ENCODE data around the gene MESP2. TPM values are rescaled to one million over a fixed set of nuclear protein-coding genes. Genes with fewer than 3 reads are reported as not detected.

Gene MESP2
- total RNA-seq, 1 donor from 2014 or later: not detected

GRCh38 chr15:89792106-89792805, 16.1 kb downstream of the MESP2 start:
- TF ChIP-seq CTCF (conservative IDR thresholded peaks at IDR 0.05): no peak
- Mint-ChIP-seq H3K36me3 (no peaks in the 10 kb centered on the region), H3K27ac (no peak overlapping the region), H3K4me3 (no peak overlapping the region), H3K27me3 (peaks cover 6% of the 10 kb centered on the region), H3K9me3 (peaks cover 6% of the 10 kb centered on the region), H3K4me1 (ENCODE audit: unreplicated experiment) (no peaks in the 10 kb centered on the region)
- DNase-seq (ENCODE audit: extremely low spot score, unreplicated experiment): no peak

GRCh38 chr15:89794627-89795241, 18.6 kb downstream of the MESP2 start:
- H3K4me3 Mint-ChIP-seq: no peak overlapping the region
- H3K36me3 Mint-ChIP-seq: no peaks in the 10 kb centered on the region
- H3K27ac Mint-ChIP-seq: no peak overlapping the region
- H3K27me3 Mint-ChIP-seq: peaks cover 6% of the 10 kb centered on the region
- H3K9me3 Mint-ChIP-seq: no peaks in the 10 kb centered on the region
- H3K4me1 Mint-ChIP-seq (ENCODE audit: unreplicated experiment): peaks cover under 1% of the 10 kb centered on the region
- no peak for TF ChIP-seq CTCF (conservative IDR thresholded peaks at IDR 0.05)
- no peak for DNase-seq (ENCODE audit: extremely low spot score, unreplicated experiment)

GRCh38 chr15:89795996-89796395, 19.9 kb downstream of the MESP2 start:
- no peak overlapping the region for H3K4me3 Mint-ChIP-seq
- peaks cover 6% of the 10 kb centered on the region for H3K4me1 Mint-ChIP-seq (ENCODE audit: unreplicated experiment)
- no peaks in the 10 kb centered on the region for H3K9me3 Mint-ChIP-seq
- H3K36me3 Mint-ChIP-seq: no peaks in the 10 kb centered on the region
- peaks cover 6% of the 10 kb centered on the region for H3K27me3 Mint-ChIP-seq
- no peak for DNase-seq (ENCODE audit: extremely low spot score, unreplicated experiment)
- H3K27ac Mint-ChIP-seq: no peak overlapping the region
- no peak for TF ChIP-seq CTCF (conservative IDR thresholded peaks at IDR 0.05)

GRCh38 chr15:89797678-89798201, 21.6 kb downstream of the MESP2 start:
- peaks cover 12% of the 10 kb centered on the region for H3K4me1 Mint-ChIP-seq (ENCODE audit: unreplicated experiment)
- no peak for DNase-seq (ENCODE audit: extremely low spot score, unreplicated experiment)
- H3K27me3 Mint-ChIP-seq: peaks cover 6% of the 10 kb centered on the region
- TF ChIP-seq CTCF (conservative IDR thresholded peaks at IDR 0.05): no peak
- H3K36me3 Mint-ChIP-seq: no peaks in the 10 kb centered on the region
- H3K9me3 Mint-ChIP-seq: no peaks in the 10 kb centered on the region
- H3K4me3 Mint-ChIP-seq: no peak overlapping the region
- no peak overlapping the region for H3K27ac Mint-ChIP-seq

- H3K4me3 Mint-ChIP-seq: no peak overlapping the region
These were observed 23.1 kb downstream of the MESP2 start for GRCh38 chr15:89799011-89799911.

More at GRCh38 chr15:89799011-89799911, 23.1 kb downstream of the MESP2 start:
- peaks cover 6% of the 10 kb centered on the region for H3K27me3 Mint-ChIP-seq
- no peak for TF ChIP-seq CTCF (conservative IDR thresholded peaks at IDR 0.05)
- no peaks in the 10 kb centered on the region for H3K9me3 Mint-ChIP-seq
- no peak overlapping the region for H3K27ac Mint-ChIP-seq
- no peaks in the 10 kb centered on the region for H3K36me3 Mint-ChIP-seq
- H3K4me1 Mint-ChIP-seq (ENCODE audit: unreplicated experiment): peaks cover 12% of the 10 kb centered on the region
- DNase-seq (ENCODE audit: extremely low spot score, unreplicated experiment): no peak

All from type B pancreatic cell (in vitro differentiated cells).